Coronary artery (tissue), 2 donors: Measurements from ENCODE around the gene ST6GALNAC3.

Experiments used
- DNase-seq: peaks from one replicate; pipeline ENCODE4 v3.0.0-alpha.2; 2017; ENCODE audit warnings: low spot score
- H3K27ac ChIP-seq, 2 donors: fragments of 200-600 bp; sonication (generic); one replicate each; pipeline ENCODE4 v1.5.1; 2016 to 2019
- H3K4me3 ChIP-seq: fragments of 200-600 bp; sonication (generic); 2 replicates; pipeline ENCODE4 v1.5.1; 2016; ENCODE audit warnings: mild to moderate bottlenecking, moderate library complexity
- CTCF ChIP-seq: fragments of 200-600 bp; sonication (generic); IDR thresholded peaks from one replicate; pipeline ENCODE4 v1.5.1; 2019; ENCODE audit warnings: antibody characterized with exemption

The ST6GALNAC3 gene

GRCh38 chr1:76419603-76420002 lies 345.1 kb downstream of the ST6GALNAC3 start:
- TF ChIP-seq CTCF: no peak
- peak overlapping the region in 1 of 2 donors; percentile 16 for H3K27ac ChIP-seq
- no peak for DNase-seq
- H3K4me3 ChIP-seq: no peak overlapping the region

DNA sequence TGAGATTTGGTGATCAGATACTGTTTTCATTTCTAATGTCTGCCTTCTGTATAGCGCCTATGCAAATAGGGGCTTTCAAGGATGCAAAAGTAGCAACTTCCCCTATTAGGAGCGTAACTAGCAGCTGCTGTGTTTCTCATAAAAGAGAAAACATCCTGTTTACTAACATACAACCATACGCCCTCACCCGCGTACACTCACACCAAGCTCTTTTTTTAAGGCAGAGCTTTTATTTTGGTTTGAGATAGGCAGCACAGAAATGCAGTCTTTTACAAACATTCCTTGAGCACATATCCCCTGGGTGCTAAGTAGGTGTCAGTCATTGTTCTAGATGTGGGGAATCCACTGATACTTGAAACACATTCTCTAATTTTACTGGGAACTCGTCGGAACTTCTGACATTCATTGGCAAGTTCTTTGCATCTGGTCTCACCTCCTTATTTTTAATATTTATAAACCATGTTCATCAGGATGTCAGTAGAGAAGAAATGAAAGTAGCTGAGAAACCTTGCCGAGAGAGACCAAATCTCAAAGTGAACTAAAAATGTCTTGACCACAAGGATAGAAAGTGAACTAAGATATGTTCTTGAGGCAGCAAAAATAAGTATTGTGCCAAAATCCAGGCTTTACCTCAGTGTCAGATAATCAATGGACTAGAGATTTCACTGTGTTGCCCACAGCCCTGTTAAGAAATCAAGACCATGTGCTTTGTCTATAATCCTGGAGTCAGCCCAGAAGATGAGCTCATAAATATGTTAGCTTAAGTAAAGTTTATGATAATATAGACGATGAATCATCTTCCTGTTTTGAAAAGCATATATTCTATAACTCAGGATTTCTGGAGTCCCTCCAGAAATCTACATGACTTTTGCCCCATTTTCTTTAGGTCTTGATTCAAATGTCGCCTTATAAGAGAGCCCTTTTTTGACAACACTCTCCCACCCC lies 350.9 kb downstream of the ST6GALNAC3 start:
- TF ChIP-seq CTCF: no peak
- Histone ChIP-seq H3K27ac (peak overlapping the region; percentile 25 to 68), H3K4me3 (peak overlapping the region; percentile 34)
- no peak for DNase-seq

DNA sequence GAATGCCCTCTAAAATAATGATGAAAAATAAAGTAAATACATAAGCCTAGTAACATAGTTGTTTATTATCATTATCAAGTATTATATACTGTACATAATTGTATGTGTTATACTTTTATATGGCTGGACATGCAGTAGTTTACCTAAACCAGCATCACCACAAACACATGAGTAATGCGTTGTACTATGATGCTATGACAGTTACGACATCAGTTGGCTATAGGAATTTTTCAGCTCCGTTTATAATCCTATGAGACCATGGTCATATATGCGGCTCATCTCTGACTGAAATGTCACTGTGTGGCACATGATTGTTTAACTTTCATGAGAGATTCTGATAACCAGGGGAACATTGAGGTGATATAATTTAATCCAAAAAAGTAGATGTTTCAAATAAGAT lies 352.1 kb downstream of the ST6GALNAC3 start:
- no peak overlapping the region for H3K27ac ChIP-seq
- no peak for DNase-seq
- TF ChIP-seq CTCF: no peak

GRCh38 chr1:76428028-76428427 lies 353.5 kb downstream of the ST6GALNAC3 start:
- H3K27ac ChIP-seq: no peak overlapping the region

More for the DNA sequence above, 352.1 kb downstream of the ST6GALNAC3 start:
- no peak overlapping the region for H3K4me3 ChIP-seq

GRCh38 chr1:76430531-76430930 lies 356.0 kb downstream of the ST6GALNAC3 start:
- TF ChIP-seq CTCF: no peak
- Histone ChIP-seq H3K27ac (peak overlapping the region; percentile 34 to 78), H3K4me3 (no peak overlapping the region)
- DNase-seq: no peak

More at GRCh38 chr1:76428028-76428427, 353.5 kb downstream of the ST6GALNAC3 start:
- H3K4me3 ChIP-seq: no peak overlapping the region
- TF ChIP-seq CTCF: no peak
- DNase-seq: no peak

DNA sequence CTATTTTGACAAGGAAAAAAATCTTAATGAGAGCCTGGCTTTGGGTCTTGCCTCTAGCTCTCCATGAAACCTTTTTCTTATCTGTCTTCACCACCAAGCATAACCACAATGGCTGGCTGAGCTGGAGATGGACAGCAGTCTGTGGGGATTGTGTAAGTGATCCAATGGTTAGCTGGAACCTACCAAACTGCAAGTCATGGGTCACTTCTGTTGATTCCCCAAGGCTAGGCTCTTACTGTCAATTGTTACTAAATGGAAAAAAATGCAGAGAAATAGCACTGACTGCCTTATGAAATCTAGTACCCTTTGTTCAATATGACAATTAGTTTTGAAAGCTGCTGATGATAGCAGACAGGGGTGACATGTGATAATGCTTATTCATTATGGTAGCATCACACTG lies 359.0 kb downstream of the ST6GALNAC3 start:
- no peak for DNase-seq
- no peak for TF ChIP-seq CTCF
- Histone ChIP-seq H3K4me3 (no peak overlapping the region), H3K27ac (peak overlapping the region in 1 of 2 donors; percentile 35)

DNA sequence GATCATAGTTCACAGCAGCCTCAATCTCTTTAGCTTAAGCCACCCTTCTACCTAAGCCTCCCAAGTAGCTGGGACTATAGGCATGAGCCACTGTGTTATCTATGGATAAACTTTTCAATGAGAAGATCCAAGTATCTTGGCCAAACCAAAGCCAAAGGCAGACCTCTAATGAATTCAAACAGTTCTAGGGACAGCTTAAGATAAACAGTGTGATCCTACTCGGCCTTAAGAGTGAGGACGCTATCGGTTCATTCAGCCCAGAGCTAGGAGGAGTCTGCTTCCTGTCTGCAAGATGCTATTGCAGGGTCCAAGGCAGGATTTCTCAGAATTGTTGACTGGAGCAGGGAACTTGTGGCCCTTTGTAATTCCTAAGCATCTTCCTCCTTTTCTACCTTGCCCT lies 368.7 kb downstream of the ST6GALNAC3 start:
- H3K27ac ChIP-seq: no peak overlapping the region
- TF ChIP-seq CTCF: no peak
- H3K4me3 ChIP-seq: no peak overlapping the region
- no peak for DNase-seq
